Fibroblast of skin of scalp (primary cell): ENCODE measurements around the gene CRIP3.
A peak's percentile ranks its signal among the peaks of the same experiment; 100 is the strongest.

ENCODE experiments used
- DNase-seq: peaks from one replicate; pipeline ENCODE4 v3.0.0-alpha.2; 2013

Gene CRIP3

GRCh38 chr6:43287717-43288679 is 20.6 kb downstream of the CRIP3 start:
- DNase-seq, result no peak

- DNase-seq, result no peak
Measured at GRCh38 chr6:43286980-43287716, 21.5 kb downstream of the CRIP3 start.

GRCh38 chr6:43286456-43286979 is 22.1 kb downstream of the CRIP3 start:
- no peak for DNase-seq

GRCh38 chr6:43285832-43286231 is 22.8 kb downstream of the CRIP3 start:
- DNase-seq, result no peak

DNA sequence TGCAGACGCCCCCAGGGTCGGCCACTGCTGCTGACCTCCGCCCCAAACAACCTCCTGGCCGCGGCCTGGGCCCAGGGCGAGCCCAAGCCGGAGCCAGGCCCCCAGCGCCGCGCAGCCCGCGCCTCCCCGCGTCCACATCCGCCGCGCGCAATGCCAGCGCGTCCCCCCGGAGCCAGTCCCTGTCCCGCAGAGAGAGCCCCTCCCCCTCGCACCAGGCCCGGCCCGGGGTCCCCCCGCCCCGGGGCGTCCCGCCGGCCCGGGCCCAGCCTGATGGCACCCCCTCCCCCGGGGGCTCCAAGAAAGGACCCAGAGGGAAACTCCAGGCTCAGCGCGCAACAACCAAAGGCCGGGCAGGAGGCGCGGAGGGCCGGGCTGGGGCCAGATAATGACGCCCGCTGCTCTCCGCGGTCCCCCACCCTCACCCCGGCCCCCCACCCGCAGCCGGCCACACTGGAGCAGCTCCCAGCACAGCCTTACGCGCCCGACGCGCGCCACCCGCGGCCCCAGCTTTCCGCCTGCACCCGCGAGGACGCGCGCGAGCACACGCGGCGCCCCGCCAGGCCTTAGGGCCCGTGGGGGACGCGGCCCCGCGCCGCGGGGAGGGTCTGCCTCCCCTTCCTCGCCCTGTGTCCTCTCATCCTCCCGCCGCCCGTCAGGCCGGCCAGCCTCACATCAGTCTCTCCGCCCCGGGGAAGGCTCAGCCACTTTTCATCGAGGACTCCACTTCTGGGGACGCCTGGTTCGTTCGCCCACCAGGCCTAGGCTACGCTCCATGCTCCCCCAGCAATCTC is 23.4 kb downstream of the CRIP3 start:
- DNase-seq, result no peak

- no peak for DNase-seq
Measured at GRCh38 chr6:43283905-43284304, 24.7 kb downstream of the CRIP3 start.

DNA sequence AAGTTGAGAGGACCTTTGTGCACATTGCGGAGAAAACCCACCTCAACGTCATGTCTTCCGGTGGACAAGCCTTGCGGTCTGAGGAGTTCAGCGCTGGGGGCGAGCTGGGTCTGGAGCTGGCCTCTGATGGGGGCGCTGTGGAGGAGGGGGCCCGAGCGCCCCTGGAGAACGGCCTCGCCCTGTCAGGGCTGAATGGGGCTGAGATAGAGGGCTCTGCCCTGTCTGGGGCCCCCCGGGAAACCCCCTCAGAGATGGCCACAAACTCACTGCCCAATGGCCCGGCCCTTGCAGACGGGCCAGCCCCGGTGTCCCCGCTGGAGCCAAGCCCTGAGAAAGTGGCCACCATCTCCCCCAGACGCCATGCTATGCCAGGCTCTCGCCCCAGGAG is 25.1 kb downstream of the CRIP3 start:
- DNase-seq, result no peak

DNA sequence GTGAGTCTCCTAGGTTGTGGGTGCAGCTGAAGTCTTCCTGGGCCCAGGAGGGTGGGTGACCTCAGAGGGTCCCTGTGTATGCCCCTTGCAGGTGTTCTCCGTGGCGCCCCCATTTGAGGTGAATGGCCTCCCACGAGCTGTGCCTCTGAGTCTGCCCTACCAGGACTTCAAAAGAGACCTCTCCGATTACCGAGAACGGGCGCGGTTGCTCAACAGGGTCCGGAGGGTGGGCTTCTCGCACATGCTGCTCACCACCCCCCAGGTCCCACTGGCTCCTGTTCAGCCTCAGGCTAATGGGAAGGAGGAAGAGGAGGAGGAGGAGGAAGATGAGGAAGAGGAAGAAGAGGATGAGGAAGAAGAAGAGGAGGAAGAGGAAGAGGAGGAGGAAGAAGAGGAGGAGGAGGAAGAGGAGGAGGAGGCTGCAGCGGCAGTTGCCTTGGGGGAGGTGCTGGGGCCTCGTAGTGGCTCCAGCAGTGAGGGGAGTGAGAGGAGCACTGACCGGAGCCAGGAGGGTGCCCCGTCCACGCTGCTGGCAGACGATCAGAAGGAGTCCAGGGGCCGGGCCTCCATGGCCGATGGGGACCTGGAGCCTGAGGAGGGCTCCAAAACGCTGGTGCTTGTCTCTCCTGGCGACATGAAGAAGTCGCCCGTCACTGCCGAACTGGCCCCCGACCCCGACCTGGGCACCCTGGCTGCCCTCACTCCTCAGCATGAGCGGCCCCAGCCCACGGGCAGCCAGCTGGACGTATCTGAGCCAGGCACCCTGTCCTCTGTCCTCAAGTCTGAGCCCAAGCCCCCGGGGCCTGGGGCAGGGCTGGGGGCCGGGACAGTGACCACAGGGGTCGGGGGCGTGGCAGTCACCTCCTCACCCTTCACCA is 25.8 kb downstream of the CRIP3 start:
- no peak for DNase-seq

DNA sequence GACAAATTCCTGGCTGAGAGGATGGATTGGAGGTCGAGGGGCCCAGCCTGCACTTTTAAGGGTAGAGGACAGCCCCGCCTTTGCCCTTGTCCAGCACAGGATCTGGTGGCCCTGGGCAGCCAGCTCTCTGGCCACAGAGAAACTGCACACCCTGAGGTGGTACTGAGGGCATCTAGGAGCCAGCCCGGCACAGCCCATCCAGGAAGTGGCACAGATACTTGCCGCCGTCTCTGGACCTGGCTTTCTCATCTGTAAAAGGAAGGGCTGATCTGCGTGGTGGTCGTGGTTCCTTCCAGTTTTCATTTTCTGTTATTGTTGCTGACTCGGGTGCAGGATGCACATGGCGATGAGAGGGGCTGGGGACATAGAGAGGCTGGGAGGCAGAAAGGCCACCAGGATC is 26.6 kb downstream of the CRIP3 start:
- no peak for DNase-seq

GRCh38 chr6:43280234-43280633 is 28.4 kb downstream of the CRIP3 start:
- no peak for DNase-seq

DNA sequence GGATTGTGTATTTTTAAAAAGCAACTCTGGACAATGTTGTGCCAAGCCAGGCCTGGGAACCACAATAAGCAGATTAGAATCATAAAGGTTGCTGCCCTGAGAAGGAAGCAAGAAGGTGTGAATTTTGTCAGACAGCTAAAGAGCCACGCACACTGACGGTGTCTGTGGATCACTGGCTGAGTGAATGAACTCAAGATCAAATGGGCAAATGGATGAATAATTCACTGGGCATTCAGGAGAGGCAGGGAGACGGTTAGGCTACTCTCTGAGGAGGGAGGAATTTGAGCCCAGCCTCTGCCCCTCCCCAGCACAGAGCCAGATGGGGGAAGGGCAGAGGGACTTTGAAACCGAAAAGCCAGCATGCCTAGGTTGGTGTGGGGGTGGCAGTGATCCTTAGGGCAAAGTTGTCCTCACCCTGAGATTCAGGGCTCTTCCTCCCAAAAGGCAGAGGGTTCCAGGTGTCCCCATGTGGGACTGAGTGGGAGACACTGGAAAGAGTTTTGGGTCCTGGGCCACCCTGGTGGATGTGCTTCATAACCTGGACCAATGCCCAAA is 30.0 kb downstream of the CRIP3 start:
- DNase-seq, result peak; percentile 66

- DNase-seq, result peak; percentile 49
Measured at GRCh38 chr6:43277643-43278523, 30.7 kb downstream of the CRIP3 start.

DNA sequence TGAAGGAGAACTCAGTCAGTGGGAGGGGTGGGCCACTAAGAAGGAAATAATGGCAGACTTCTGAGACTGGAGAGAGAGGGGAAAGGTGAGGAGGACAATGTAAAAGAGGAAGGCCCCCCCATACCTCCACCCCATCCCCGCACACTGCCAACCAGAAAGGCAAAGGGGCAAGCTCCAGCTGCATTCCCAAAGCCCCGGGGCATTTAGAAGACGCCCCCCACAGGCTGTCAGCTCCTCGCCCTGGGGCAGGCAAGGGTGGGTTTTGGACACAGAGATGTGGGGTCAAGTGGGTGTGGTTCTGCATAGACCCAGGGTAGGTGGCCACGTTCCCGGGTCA is 31.4 kb downstream of the CRIP3 start:
- DNase-seq, result no peak

- no peak for DNase-seq
Measured at GRCh38 chr6:43276577-43277305, 31.9 kb downstream of the CRIP3 start.

DNA sequence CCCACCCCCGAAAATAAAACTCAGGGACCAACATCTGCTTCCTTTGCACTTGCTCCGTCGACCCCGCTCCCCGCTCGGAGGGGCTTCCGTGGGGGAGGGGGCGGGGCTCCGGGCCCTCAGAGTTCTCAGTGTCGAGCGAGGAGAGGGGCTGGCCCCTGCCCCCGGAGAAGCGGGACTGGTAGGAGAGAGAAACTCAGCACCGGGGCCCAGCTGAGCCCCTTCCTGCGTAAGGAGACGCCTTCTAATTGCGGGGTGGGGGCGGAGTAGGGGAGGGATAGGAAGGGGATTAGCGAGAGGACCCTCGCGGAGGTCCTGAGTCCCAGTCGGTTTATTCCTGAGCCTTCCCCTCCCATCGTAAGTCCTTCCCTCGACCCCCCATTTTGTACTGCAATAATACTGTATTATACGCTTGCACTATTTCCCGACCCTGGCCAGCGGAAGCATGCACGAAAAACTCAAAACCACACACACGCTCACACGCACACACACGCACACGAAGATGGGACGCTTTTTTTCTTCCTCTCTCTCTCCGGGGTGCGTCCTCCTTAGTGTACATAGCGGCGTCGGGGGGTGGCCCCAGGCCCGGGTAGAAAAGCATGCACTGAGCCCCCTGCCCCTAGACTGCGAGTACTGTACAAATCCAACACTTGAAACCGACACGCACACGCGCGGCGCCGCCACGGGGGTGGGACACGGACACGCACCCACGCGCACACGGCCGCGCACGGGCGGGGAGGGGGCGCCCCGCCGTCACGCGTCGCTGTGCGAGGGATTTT is 32.6 kb downstream of the CRIP3 start:
- DNase-seq, result no peak

GRCh38 chr6:43274916-43275597 is 33.6 kb downstream of the CRIP3 start:
- DNase-seq, result no peak

- DNase-seq, result no peak
Measured at GRCh38 chr6:43274127-43274915, 34.3 kb downstream of the CRIP3 start.
